Body of pancreas (tissue), 4 donors: ENCODE data around the gene CDC27.
"Not testable (repeated sequence)": the region's sequence is repeated elsewhere in the genome, so short reads cannot be mapped to it uniquely, and the experiment has no call there.

Experiments
- POLR2A ChIP-seq, 3 donors: fragments of 450-650 bp; IDR thresholded peaks; one replicate each; pipeline ENCODE4 v1.6.1; 2016; ENCODE audit warnings: antibody characterized with exemption in 3 of 3, mild to moderate bottlenecking in 2 of 3
- TF ChIP-seq, protein P1 (sequence below), 7 experiments: fragments of 450-650 bp in 4 of 7; fragments of 200-600 bp in 3 of 7; sonication (generic) in 3 of 7; IDR thresholded peaks; one replicate each; pipeline ENCODE4 v1.5.1; 2016 to 2019; ENCODE audit warnings: antibody characterized with exemption in 7 of 7

DNA sequence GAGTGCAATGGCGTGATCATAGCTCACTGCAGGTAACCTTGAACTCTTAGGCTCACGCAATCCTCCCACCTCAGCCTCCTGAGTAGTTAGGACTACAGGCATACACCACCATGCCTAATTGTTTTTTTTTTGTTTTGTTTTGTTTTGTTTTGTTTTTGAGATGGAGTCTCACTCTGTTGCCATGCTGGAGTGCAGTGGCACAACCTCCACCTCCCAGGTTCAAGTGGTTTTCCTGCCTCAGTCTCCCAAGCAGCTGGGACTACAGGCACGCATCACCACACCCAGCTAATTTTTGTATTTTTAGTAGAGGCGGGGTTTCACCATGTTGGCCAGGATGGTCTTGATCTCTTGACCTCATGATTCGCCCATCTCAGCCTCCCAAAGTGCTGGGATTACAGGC, 54.7 kb downstream of the CDC27 start:
- TF ChIP-seq, protein P1, sequence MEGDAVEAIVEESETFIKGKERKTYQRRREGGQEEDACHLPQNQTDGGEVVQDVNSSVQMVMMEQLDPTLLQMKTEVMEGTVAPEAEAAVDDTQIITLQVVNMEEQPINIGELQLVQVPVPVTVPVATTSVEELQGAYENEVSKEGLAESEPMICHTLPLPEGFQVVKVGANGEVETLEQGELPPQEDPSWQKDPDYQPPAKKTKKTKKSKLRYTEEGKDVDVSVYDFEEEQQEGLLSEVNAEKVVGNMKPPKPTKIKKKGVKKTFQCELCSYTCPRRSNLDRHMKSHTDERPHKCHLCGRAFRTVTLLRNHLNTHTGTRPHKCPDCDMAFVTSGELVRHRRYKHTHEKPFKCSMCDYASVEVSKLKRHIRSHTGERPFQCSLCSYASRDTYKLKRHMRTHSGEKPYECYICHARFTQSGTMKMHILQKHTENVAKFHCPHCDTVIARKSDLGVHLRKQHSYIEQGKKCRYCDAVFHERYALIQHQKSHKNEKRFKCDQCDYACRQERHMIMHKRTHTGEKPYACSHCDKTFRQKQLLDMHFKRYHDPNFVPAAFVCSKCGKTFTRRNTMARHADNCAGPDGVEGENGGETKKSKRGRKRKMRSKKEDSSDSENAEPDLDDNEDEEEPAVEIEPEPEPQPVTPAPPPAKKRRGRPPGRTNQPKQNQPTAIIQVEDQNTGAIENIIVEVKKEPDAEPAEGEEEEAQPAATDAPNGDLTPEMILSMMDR (IDR thresholded peaks at IDR 0.05): not testable (repeated sequence)
- not testable (repeated sequence) for TF ChIP-seq POLR2A (IDR thresholded peaks at IDR 0.05)
